GM20431 (cell line): ENCODE data around the gene CAMTA1.

Experiments used
- in situ Hi-C: fragments of 300-500 bp; cut with MseI, MboI; formaldehyde crosslinking; loops from one replicate; pipeline ENCODE4 v1.15.0; 2020; ENCODE audit warnings: low sequenced_read_pairs; ENCODE audit not compliant: unreplicated experiment

Gene CAMTA1

GRCh38 chr1:7567376-7567775, 782.1 kb downstream of the CAMTA1 start:
- in situ Hi-C loops, result no loop called here

DNA sequence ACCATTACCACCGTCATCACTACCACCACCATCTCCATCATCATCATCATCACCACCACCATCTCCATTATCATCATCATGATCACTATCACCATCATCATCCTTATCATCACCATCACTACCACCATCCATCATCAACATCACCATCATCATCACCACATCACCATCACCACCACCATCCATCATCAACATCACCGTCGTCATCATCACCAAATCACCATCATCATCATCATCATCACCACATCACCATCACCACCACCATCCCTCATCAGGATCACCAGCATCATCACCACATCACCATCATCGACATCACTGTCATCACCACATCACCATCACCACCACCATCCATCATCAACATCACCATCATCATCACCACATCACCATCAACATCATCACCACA, 782.8 kb downstream of the CAMTA1 start:
- in situ Hi-C loops, result no loop called here

DNA sequence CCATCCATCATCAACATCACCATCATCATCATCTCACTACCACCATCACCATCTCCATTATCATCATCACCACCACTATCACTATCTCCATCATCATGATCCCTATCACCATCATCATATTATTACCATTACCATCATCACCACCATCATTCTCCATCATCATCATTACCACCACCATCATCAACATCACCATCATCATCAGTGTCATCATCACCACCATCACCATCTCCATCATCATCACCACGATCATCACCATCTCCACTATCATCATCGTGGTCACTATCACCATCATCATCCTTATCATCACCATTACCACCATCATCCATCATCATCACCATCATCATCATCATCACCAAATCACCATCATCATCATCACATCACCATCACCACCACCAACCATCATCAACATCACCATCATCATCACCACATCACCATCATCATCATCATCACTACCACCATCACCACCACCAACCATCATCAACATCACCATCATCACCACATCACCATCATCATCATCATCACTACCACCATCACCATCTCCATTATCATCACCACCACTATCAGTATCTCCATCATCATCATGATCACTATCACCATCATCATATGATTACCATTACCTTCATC, 783.8 kb downstream of the CAMTA1 start:
- in situ Hi-C loops, result no loop called here

DNA sequence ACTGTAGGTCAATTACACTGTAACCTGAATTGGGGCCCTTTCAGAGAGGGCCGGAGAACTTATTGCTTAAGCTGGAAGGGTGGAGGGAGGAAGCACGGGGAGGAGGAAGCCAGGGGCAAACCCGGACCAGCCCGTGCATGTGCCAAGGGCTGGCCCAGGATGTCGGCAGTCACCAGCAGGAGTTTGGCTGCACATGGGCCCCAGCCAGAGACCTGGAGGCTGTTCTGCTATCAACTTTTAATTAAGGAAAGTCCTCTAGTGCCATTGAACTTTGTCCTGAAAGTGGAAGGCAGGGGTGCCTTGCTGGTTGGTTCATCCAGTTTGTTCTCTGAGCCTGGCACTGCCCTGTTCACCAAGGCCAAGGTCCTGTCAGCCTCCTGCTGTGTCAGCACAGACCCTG, 785.1 kb downstream of the CAMTA1 start:
- in situ Hi-C loops, result no loop called here

GRCh38 chr1:7572654-7573152, 787.4 kb downstream of the CAMTA1 start:
- in situ Hi-C loops, result no loop called here

DNA sequence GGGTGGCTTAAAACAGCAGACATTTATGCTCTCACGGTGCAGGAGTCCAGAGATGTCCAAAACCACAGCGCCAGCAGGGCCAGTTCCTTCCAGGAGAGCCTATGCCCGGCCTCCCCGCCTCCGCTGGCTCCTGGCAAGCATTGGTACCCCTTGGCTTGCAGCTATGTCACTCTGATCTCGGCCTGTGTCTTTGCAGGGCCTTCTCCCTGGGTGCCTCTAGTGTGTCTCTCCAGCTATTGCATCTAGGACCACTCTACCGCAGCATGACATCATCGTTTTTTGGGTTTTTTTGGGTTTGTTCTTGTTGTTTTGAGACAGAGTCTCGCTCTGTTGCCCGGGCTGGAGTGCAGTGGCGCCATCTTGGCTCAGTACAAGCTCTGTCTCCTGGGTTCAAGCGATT, 788.2 kb downstream of the CAMTA1 start:
- in situ Hi-C loops, result no loop called here

GRCh38 chr1:7574121-7575040, 789.1 kb downstream of the CAMTA1 start:
- in situ Hi-C loops, result no loop called here

GRCh38 chr1:7575041-7575400, 789.8 kb downstream of the CAMTA1 start:
- in situ Hi-C loops, result no loop called here

- in situ Hi-C loops, result no loop called here
These were observed 791.8 kb downstream of the CAMTA1 start for GRCh38 chr1:7576946-7577657.

GRCh38 chr1:7578206-7578605, 793.0 kb downstream of the CAMTA1 start:
- in situ Hi-C loops, result no loop called here

DNA sequence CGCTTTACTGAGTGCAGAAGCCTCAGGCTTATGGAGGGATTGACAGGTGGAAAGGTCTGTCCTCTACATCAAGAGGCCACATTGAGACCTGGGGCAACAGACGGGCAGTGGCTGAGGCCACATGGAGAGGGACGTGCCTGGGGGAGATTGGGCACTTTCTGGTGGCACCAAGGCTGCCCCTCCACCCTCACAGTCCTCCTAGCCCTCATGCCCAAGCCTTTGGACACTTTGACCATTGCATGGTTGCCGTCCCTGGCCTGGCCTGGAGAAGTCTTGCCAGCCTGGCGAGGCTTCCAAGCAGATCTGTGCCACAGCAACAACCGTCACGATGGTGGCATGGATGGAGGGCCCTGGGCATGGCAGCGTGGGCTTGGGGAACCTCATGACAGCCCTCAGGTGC, 793.8 kb downstream of the CAMTA1 start:
- in situ Hi-C loops, result no loop called here

GRCh38 chr1:7579831-7580804, 794.9 kb downstream of the CAMTA1 start:
- in situ Hi-C loops, result no loop called here

GRCh38 chr1:7580923-7581753, 795.9 kb downstream of the CAMTA1 start:
- in situ Hi-C loops, result no loop called here

- in situ Hi-C loops, result no loop called here
These were observed 796.7 kb downstream of the CAMTA1 start for GRCh38 chr1:7581754-7582459.

DNA sequence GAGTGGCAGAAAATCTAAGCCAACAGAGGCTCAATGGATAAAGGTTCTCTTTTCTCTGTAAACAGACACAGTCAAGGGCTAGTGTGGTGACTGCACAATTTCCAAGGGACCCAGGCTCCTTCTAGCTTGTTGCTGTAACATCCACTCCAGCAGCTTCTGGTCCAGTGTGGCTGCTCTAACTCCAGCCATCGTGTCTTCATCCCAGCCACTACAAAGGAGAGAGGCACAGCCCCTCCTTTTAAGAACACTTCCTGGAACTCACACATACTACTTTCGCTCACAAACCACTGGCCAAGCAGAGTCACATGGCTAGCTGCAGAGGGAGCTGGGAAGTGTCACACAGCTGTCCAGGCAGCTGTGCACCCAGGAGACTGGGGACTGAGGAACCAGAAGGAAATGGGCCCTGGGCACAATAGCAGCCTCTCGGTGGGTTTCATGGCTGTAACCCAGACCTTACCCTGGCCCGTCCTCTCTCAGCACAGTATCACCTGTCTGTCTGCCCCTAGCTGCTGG, 797.3 kb downstream of the CAMTA1 start:
- in situ Hi-C loops, result no loop called here

GRCh38 chr1:7583291-7584096, 798.2 kb downstream of the CAMTA1 start:
- in situ Hi-C loops, result no loop called here

DNA sequence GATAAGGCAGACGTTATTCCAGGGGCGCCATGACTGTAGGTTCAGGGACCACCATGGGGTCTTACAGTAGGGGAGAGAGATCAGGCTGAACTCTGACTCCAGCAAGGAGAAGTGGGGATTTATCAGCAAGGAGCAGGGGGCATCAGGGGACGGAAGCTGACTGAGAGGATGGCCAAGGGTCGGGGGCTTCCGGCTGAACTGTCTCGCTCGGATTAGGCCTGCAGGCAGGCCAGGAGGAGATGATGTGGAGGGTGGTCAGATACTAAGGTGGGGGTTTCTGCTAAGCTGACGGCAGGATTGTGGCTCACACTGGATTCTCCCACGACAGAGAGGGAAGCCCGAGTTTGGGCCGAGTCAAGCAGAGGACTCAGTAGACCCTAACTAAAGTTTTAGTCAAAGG, 798.9 kb downstream of the CAMTA1 start:
- in situ Hi-C loops, result no loop called here
